H1 (cell line): ENCODE measurements around the gene FAM228A. TPM values are rescaled to one million over a fixed set of nuclear protein-coding genes. Genes with fewer than 3 reads are reported as not detected.

Source experiments
- CTCF ChIA-PET: fragments of 300-600 bp; sonication (Branson Sonifier 250); formaldehyde crosslinking; loops from one replicate; lab custom pipeline; 2021; ENCODE audit not compliant: partially characterized antibody; lab: Charles Lee
- POLR2A ChIA-PET: fragments of 300-600 bp; sonication (Branson Sonifier 250); formaldehyde crosslinking; loops from one replicate; lab custom pipeline; 2021; ENCODE audit warnings: inconsistent platforms; ENCODE audit not compliant: partially characterized antibody; lab: Charles Lee
- DNase-seq, 2 experiments: peaks; one replicate each; pipeline versions ENCODE4 v3.0.0 to v3.0.0-alpha.2; 2010 to 2022; ENCODE audit warnings: low spot score in 2 of 2, low read depth in 1 of 2, mixed read lengths in 1 of 2
- FAIRE-seq: peaks from 2 replicates; lab custom pipeline; 2011; peaks lifted over from hg19 to GRCh38; lab: Jason Lieb, UNC
- H2AFZ ChIP-seq: 2 replicates; pipeline ENCODE4 v1.8.1; 2012; ENCODE audit warnings: low read length, inconsistent platforms
- H2AK5ac ChIP-seq: 2 replicates; pipeline ENCODE4 v1.6.1; 2013; ENCODE audit warnings: low read depth, low read length
- H2BK120ac ChIP-seq: replicated peaks from 2 replicates; pipeline ENCODE3; 2013; ENCODE audit warnings: low read depth, low read length, inconsistent platforms
- H2BK12ac ChIP-seq: 2 replicates; pipeline ENCODE4 v1.6.1; 2013; ENCODE audit warnings: low read depth, low read length
- H2BK15ac ChIP-seq: 2 replicates; pipeline ENCODE4 v1.6.1; 2013; ENCODE audit warnings: low read length
- H2BK20ac ChIP-seq: 2 replicates; pipeline ENCODE4 v1.6.1; 2013; ENCODE audit warnings: low read length
- H2BK5ac ChIP-seq: 2 replicates; pipeline ENCODE4 v1.6.1; 2013; ENCODE audit warnings: low read depth, low read length
- H3K14ac ChIP-seq: 2 replicates; pipeline ENCODE4 v1.6.1; 2013; ENCODE audit warnings: inconsistent platforms; ENCODE audit not compliant: insufficient read length
- H3K18ac ChIP-seq: 2 replicates; pipeline ENCODE4 v1.6.1; 2013; ENCODE audit warnings: low read length; ENCODE audit errors: extremely low read depth
- H3K23ac ChIP-seq: 2 replicates; pipeline ENCODE4 v1.6.1; 2013; ENCODE audit warnings: inconsistent platforms; ENCODE audit not compliant: insufficient read length
- H3K23me2 ChIP-seq: 2 replicates; pipeline ENCODE4 v1.6.1; 2013; ENCODE audit warnings: low read depth, low read length
- H3K27ac ChIP-seq: 2 replicates; pipeline ENCODE4 v1.6.1; 2011; ENCODE audit warnings: low read depth, low read length, inconsistent platforms
- H3K27me3 ChIP-seq, 4 experiments: replicated peaks in 1 of 4; 1 replicate in 1 of 4; 2 replicates in 3 of 4; pipeline versions ENCODE4 v1.6.1 to v1.8.1; 2011 to 2013; ENCODE audit warnings: low read length in 3 of 4, mild to moderate bottlenecking in 3 of 4, inconsistent platforms in 2 of 4, mixed read lengths in 2 of 4, moderate library complexity in 1 of 4; ENCODE audit not compliant: control insufficient read depth in 3 of 4, insufficient read depth in 3 of 4; ENCODE audit errors: extremely low read depth in 1 of 4
- H3K36me3 ChIP-seq, 4 experiments: 2 replicates each; pipeline versions ENCODE4 v1.6.1 to v1.8.1; 2011 to 2013; ENCODE audit warnings: mild to moderate bottlenecking in 4 of 4, low read length in 3 of 4, moderate library complexity in 2 of 4, control low read depth in 1 of 4, inconsistent platforms in 1 of 4; ENCODE audit not compliant: insufficient read depth in 4 of 4, control insufficient read depth in 2 of 4
- H3K4ac ChIP-seq: replicated peaks from 2 replicates; pipeline ENCODE3; 2013; ENCODE audit warnings: low read length, low read depth, mixed read lengths, inconsistent platforms; ENCODE audit not compliant: insufficient read length
- H3K4me1 ChIP-seq, 4 experiments: replicated peaks in 1 of 4; 1 replicate in 1 of 4; 2 replicates in 3 of 4; pipeline versions ENCODE4 v1.6.1 to v1.8.1; 2011 to 2013; ENCODE audit warnings: low read length in 3 of 4, inconsistent platforms in 2 of 4, mixed read lengths in 1 of 4; ENCODE audit not compliant: insufficient read depth in 4 of 4, control insufficient read depth in 3 of 4
- H3K4me2 ChIP-seq, 2 experiments: 2 replicates each; pipeline versions ENCODE4 v1.6.1 to v1.8.1; 2011 to 2013; ENCODE audit warnings: low read depth in 2 of 2, low read length in 2 of 2, control low read depth in 1 of 2, inconsistent platforms in 1 of 2, mild to moderate bottlenecking in 1 of 2; ENCODE audit not compliant: insufficient read depth in 1 of 2
- H3K4me3 ChIP-seq, 4 experiments: fragments of 200-600, 300-600 bp in 1 of 4; sonication (generic), shearing (Covaris generic), sonication (Bioruptor Twin) in 1 of 4; 2 replicates each; pipeline versions ENCODE4 v1.5.1 to v1.8.1; 2011 to 2016; ENCODE audit warnings: low read length in 4 of 4, low read depth in 3 of 4, control low read depth in 2 of 4, inconsistent platforms in 2 of 4, mild to moderate bottlenecking in 2 of 4, mixed read lengths in 1 of 4, moderate library complexity in 1 of 4; ENCODE audit not compliant: insufficient read depth in 2 of 4; ENCODE audit errors: extremely low read depth in 1 of 4
- H3K56ac ChIP-seq: replicated peaks from 2 replicates; pipeline ENCODE3; 2013; ENCODE audit warnings: low read depth, mild to moderate bottlenecking, mixed read lengths, low read length, inconsistent platforms; ENCODE audit not compliant: insufficient read length
- H3K79me1 ChIP-seq: 2 replicates; pipeline ENCODE4 v1.6.1; 2013; ENCODE audit warnings: low read depth, low read length, control low read depth
- H3K79me2 ChIP-seq, 2 experiments: 2 replicates each; pipeline versions ENCODE4 v1.6.1 to v1.8.1; 2012 to 2013; ENCODE audit warnings: low read length in 2 of 2, mild to moderate bottlenecking in 2 of 2, inconsistent platforms in 1 of 2; ENCODE audit not compliant: insufficient read depth in 2 of 2, control insufficient read depth in 1 of 2
- H3K9ac ChIP-seq, 4 experiments: replicated peaks in 1 of 4; 1 replicate in 1 of 4; 2 replicates in 3 of 4; pipeline versions ENCODE4 v1.6.1 to v1.8.1; 2011 to 2013; ENCODE audit warnings: low read depth in 3 of 4, low read length in 3 of 4, control low read depth in 2 of 4, mild to moderate bottlenecking in 2 of 4, moderate library complexity in 2 of 4, inconsistent platforms in 1 of 4; ENCODE audit errors: extremely low read depth in 1 of 4
- H3K9me3 ChIP-seq, 2 experiments: 2 replicates each; pipeline versions ENCODE4 v1.6.1 to v1.8.1; 2012 to 2013; ENCODE audit warnings: mild to moderate bottlenecking in 2 of 2, moderate library complexity in 2 of 2, control low read depth in 1 of 2, inconsistent platforms in 1 of 2, low read depth in 1 of 2, low read length in 1 of 2, mixed read lengths in 1 of 2; ENCODE audit not compliant: insufficient read depth in 2 of 2
- H4K20me1 ChIP-seq, 2 experiments: replicated peaks in 1 of 2; 2 replicates each; pipeline versions ENCODE3 to v1.8.1; 2011 to 2013; ENCODE audit warnings: inconsistent platforms in 2 of 2, low read length in 2 of 2, mild to moderate bottlenecking in 1 of 2; ENCODE audit not compliant: insufficient read depth in 2 of 2, control insufficient read depth in 1 of 2
- H4K5ac ChIP-seq: 2 replicates; pipeline ENCODE4 v1.6.1; 2013; ENCODE audit warnings: low read length, low read depth, mixed read lengths, inconsistent platforms; ENCODE audit not compliant: insufficient read length
- H4K8ac ChIP-seq: 2 replicates; pipeline ENCODE4 v1.8.0; 2013; ENCODE audit warnings: mild to moderate bottlenecking, moderate library complexity, low read length, inconsistent platforms; ENCODE audit not compliant: insufficient read depth; ENCODE audit errors: extremely low read depth
- H4K91ac ChIP-seq: replicated peaks from 2 replicates; pipeline ENCODE3; 2013; ENCODE audit warnings: low read length, mixed read lengths, inconsistent platforms; ENCODE audit not compliant: insufficient read length
- CBX5 ChIP-seq: fragments of 300-800, 300-1000 bp; sonication (generic); IDR thresholded peaks from 2 replicates; pipeline ENCODE4 v1.7.1; 2016; ENCODE audit warnings: antibody characterized with exemption, low read length, low read depth
- CEBPB ChIP-seq: IDR thresholded peaks from 2 replicates; pipeline ENCODE4 v1.6.1; 2012; ENCODE audit warnings: low read depth, low read length
- CHD1 ChIP-seq: IDR thresholded peaks from 2 replicates; pipeline ENCODE4 v1.6.1; 2012; ENCODE audit warnings: low read depth, low read length, improper control_type of control experiment
- EGR1 ChIP-seq: IDR thresholded peaks from 2 replicates; pipeline ENCODE4 v1.6.1; 2011; ENCODE audit warnings: low read depth, low read length, borderline replicate concordance
- HDAC2 ChIP-seq, 2 experiments: fragments of 300-600 bp in 1 of 2; sonication (generic) in 1 of 2; IDR thresholded peaks; 2 replicates each; pipeline ENCODE4 v1.6.1; 2011 to 2012; ENCODE audit warnings: low read depth in 2 of 2, low read length in 2 of 2, mild to moderate bottlenecking in 2 of 2, moderate library complexity in 2 of 2, borderline replicate concordance in 1 of 2, inconsistent platforms in 1 of 2
- HDAC6 ChIP-seq: IDR thresholded peaks from one replicate; pipeline ENCODE4 v1.7.1; 2012; ENCODE audit warnings: low read depth, mild to moderate bottlenecking, inconsistent platforms, low read length, moderate library complexity
- JUND ChIP-seq: IDR thresholded peaks from 2 replicates; pipeline ENCODE4 v1.6.1; 2011; ENCODE audit warnings: mild to moderate bottlenecking, improper control_type of control experiment, low read length
- MAFK ChIP-seq: IDR thresholded peaks from 2 replicates; pipeline ENCODE4 v1.6.1; 2012; ENCODE audit warnings: low read depth, mild to moderate bottlenecking, improper control_type of control experiment, low read length
- NRF1 ChIP-seq: IDR thresholded peaks from 2 replicates; pipeline ENCODE4 v1.6.1; 2011; ENCODE audit warnings: mild to moderate bottlenecking, low read depth, low read length, improper control_type of control experiment
- PHF8 ChIP-seq: fragments of 200-600 bp; sonication (generic); conservative IDR thresholded peaks from 2 replicates; pipeline ENCODE4 v1.7.1; 2012; ENCODE audit warnings: low read depth, mild to moderate bottlenecking, inconsistent platforms, low read length, moderate library complexity
- RBBP5 ChIP-seq: IDR thresholded peaks from 2 replicates; pipeline ENCODE4 v1.7.1; 2012; ENCODE audit warnings: low read depth, mild to moderate bottlenecking, inconsistent platforms, low read length, moderate library complexity, borderline replicate concordance
- RNF2 ChIP-seq: fragments of 200-900, 300-1000 bp; sonication (generic); IDR thresholded peaks from 2 replicates; pipeline ENCODE4 v1.7.1; 2016; ENCODE audit warnings: borderline replicate concordance, low read depth, mild to moderate bottlenecking, antibody characterized with exemption, low read length; ENCODE audit not compliant: poor library complexity, severe bottlenecking; ENCODE audit errors: missing control alignments
- SIRT6 ChIP-seq: IDR thresholded peaks from one replicate; pipeline ENCODE4 v1.7.1; 2012; ENCODE audit warnings: low read length, inconsistent platforms
- WGBS, 2 experiments: shearing (Covaris generic) in 1 of 2; methylation state at CpG; one replicate each; pipeline versions ENCODE4 v1.1.6 to v1.1.7; 2013 to 2015; ENCODE audit warnings: low lambda C conversion rate in 2 of 2, mixed read lengths in 2 of 2, inconsistent platforms in 1 of 2, low coverage in 1 of 2, missing lambda C conversion rate in 1 of 2; ENCODE audit not compliant: insufficient replicate concordance in 2 of 2, insufficient coverage in 1 of 2, insufficient read length in 1 of 2; ENCODE audit errors: extremely low coverage in 1 of 2, missing lambda C conversion rate in 1 of 2; 5-methylcytosine and 5-hydroxymethylcytosine counted together
- polyA plus RNA-seq, 7 experiments: library from polyadenylated mRNA; depleted of rRNA in 3 of 7; stranded (reverse) in 5 of 7; unstranded in 2 of 7; fragments of >200 nt in 5 of 7; fragments of 200-250 nt in 2 of 7; gene quantifications; 1 replicate in 5 of 7; 2 replicates in 1 of 7; 4 replicates in 1 of 7; pipeline versions ENCODE4 v1.2.1 to v1.2.3, GENCODE V29; 2011 to 2013; ENCODE audit warnings: missing spikeins in 2 of 7, mixed read lengths in 2 of 7
- total RNA-seq: library from RNA; stranded (reverse); fragmentation: NEBNext Ultra II Directional; extraction: Animal tissue kit (Norgen Biotek cat#: 25700); gene quantifications from 2 replicates; pipeline ENCODE4 v1.2.1, GENCODE V29; 2021
- TF ChIP-seq, protein P1 (sequence below): IDR thresholded peaks from 2 replicates; pipeline ENCODE4 v1.6.1; 2011; ENCODE audit warnings: low read length, improper control_type of control experiment

Gene FAM228A
- total and polyA plus RNA-seq, 2 of the 8 experiments (the other 6 are each of a cell fraction or from before 2014, with no cell fraction given): not detected

DNA sequence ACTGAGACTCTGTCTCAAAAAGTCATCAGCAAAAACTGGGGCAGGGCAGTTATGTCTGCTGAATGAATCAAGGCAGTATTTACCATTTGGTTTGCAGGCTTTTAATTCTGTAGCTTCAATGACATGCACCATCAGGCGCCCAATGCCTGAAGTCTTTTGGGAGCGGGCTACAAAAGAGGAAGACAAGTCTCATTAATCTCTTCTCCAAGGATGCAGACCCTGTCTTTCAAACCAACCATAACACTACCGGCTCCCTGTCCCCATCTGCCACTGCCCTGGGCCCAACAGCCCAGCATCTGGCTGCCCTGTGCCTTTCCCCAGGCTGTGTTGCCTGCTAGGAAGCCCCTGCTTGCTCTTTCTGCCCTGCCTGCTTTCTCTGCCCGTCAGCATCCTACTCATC lies 30.3 kb downstream of the FAM228A start:
- DNase-seq (no peak), FAIRE-seq (no peak)
- H2AK5ac ChIP-seq: no peak overlapping the region
- no peak overlapping the region for H3K27ac ChIP-seq
- H3K4me1 ChIP-seq: no peaks in the 10 kb centered on the region; a peak in 1 of 7 replicates
- H3K4ac ChIP-seq: no peak overlapping the region
- H3K23me2 ChIP-seq: no peaks in the 10 kb centered on the region
- 93% methylated on average over 4 of the region's 4 CpGs; no CpG with 5 or more reads in 1 of the 2 experiments for WGBS, 2 experiments
- no peak overlapping the region for H2AFZ ChIP-seq
- ChIA-PET CTCF (no interaction called here), POLR2A (no interaction called here)
- H2BK5ac ChIP-seq: no peak overlapping the region
- no peak overlapping the region for H4K5ac ChIP-seq
- H3K36me3 ChIP-seq: no peaks in the 10 kb centered on the region
- no peak overlapping the region for H3K23ac ChIP-seq
- H3K27me3 ChIP-seq: no peaks in the 10 kb centered on the region
- no peaks in the 10 kb centered on the region for H3K79me2 ChIP-seq
- no peaks in the 10 kb centered on the region for H3K79me1 ChIP-seq
- no peak overlapping the region for H3K9ac ChIP-seq
- H3K18ac ChIP-seq: no peak overlapping the region
- H2BK20ac ChIP-seq: no peak overlapping the region
- H3K4me3 ChIP-seq: no peak overlapping the region
- H2BK120ac ChIP-seq: no peak overlapping the region
- no peaks in the 10 kb centered on the region for H3K9me3 ChIP-seq
- no peak overlapping the region for H4K8ac ChIP-seq
- no peak overlapping the region for H3K14ac ChIP-seq
- H3K4me2 ChIP-seq: no peak overlapping the region
- no peak overlapping the region for H2BK15ac ChIP-seq
- H3K56ac ChIP-seq: no peak overlapping the region
- no peak overlapping the region for H2BK12ac ChIP-seq
- H4K91ac ChIP-seq: no peak overlapping the region
- H4K20me1 ChIP-seq: peaks cover 0 to 2% of the 10 kb centered on the region in 2 experiments
- no peak for TF ChIP-seq RNF2
- TF ChIP-seq, protein P1, sequence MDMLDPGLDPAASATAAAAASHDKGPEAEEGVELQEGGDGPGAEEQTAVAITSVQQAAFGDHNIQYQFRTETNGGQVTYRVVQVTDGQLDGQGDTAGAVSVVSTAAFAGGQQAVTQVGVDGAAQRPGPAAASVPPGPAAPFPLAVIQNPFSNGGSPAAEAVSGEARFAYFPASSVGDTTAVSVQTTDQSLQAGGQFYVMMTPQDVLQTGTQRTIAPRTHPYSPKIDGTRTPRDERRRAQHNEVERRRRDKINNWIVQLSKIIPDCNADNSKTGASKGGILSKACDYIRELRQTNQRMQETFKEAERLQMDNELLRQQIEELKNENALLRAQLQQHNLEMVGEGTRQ: no peak
- TF ChIP-seq CHD1: no peak
- no peak for TF ChIP-seq RBBP5
- no peak for TF ChIP-seq PHF8
- no peak for TF ChIP-seq CBX5
- no peak for TF ChIP-seq HDAC6
- TF ChIP-seq HDAC2 (IDR thresholded peaks at IDR 0.05; ENCODE audit: borderline replicate concordance in 1 of 2, low read depth in 2 of 2, low read length in 2 of 2): no peak
- TF ChIP-seq CEBPB: no peak
- no peak for TF ChIP-seq JUND
- TF ChIP-seq SIRT6: no peak
- TF ChIP-seq NRF1: no peak
- no peak for TF ChIP-seq EGR1
- TF ChIP-seq MAFK: no peak
